A673 (cell line): ENCODE measurements around the gene ZNF335. TPM values are rescaled to one million over a fixed set of nuclear protein-coding genes. Genes with fewer than 3 reads are reported as not detected.

ENCODE experiments used
- BruUV-seq: library from RNA; stranded (reverse); fragments of 400-500 nt; replicated peaks from 2 replicates; lab custom pipeline; 2021; lab: Mats Ljungman, UMichigan
- CTCF ChIA-PET: fragments of 300-600 bp; sonication (Branson Sonifier 250); formaldehyde crosslinking; loops from one replicate; lab custom pipeline; 2022; ENCODE audit warnings: antibody characterized with exemption; lab: Charles Lee
- POLR2A ChIA-PET: fragments of 300-600 bp; sonication (Branson Sonifier 250); formaldehyde crosslinking; loops from one replicate; lab custom pipeline; 2022; ENCODE audit warnings: antibody characterized with exemption; ENCODE audit not compliant: low non-redundant PET; lab: Charles Lee
- DNase-seq: peaks from one replicate; pipeline ENCODE4 v3.0.0-alpha.2; 2015; ENCODE audit warnings: low spot score
- H3K27ac ChIP-seq: fragments of 200-600 bp; sonication (generic); 2 replicates; pipeline ENCODE4 v1.5.1; 2016; ENCODE audit warnings: mixed run types, low read depth, mild to moderate bottlenecking, mixed read lengths, antibody characterized with exemption, low read length; ENCODE audit not compliant: poor library complexity, severe bottlenecking
- H3K27me3 ChIP-seq: fragments of 200-600 bp; sonication (generic); replicated peaks from 2 replicates; pipeline ENCODE4 v1.6.1; 2017; ENCODE audit warnings: mixed run types, low read depth, mild to moderate bottlenecking, mixed read lengths, antibody characterized with exemption, low read length; ENCODE audit not compliant: insufficient read depth, poor library complexity
- H3K36me3 ChIP-seq: fragments of 200-600 bp; sonication (generic); 2 replicates; pipeline ENCODE4 v1.6.1; 2016; ENCODE audit warnings: mixed run types, mild to moderate bottlenecking, mixed read lengths, antibody characterized with exemption, low read length; ENCODE audit not compliant: insufficient read depth, poor library complexity, severe bottlenecking
- H3K4me1 ChIP-seq: fragments of 200-600 bp; sonication (generic); 2 replicates; pipeline ENCODE4 v1.6.1; 2017; ENCODE audit warnings: mixed run types, mild to moderate bottlenecking, mixed read lengths, antibody characterized with exemption, low read length; ENCODE audit not compliant: insufficient read depth, poor library complexity, severe bottlenecking
- H3K4me3 ChIP-seq: fragments of 200-600 bp; sonication (generic); 2 replicates; pipeline ENCODE4 v1.5.1; 2016; ENCODE audit warnings: low read depth, mixed run types, mild to moderate bottlenecking, mixed read lengths, low read length; ENCODE audit not compliant: poor library complexity, severe bottlenecking
- H3K9me3 ChIP-seq: fragments of 200-600 bp; sonication (generic); 2 replicates; pipeline ENCODE4 v1.6.1; 2016; ENCODE audit warnings: mixed run types, low read depth, mild to moderate bottlenecking, mixed read lengths, antibody characterized with exemption, low read length; ENCODE audit not compliant: poor library complexity, severe bottlenecking
- EZH2 ChIP-seq: fragments of 200-600 bp; sonication (generic); IDR thresholded peaks from 2 replicates; pipeline ENCODE4 v1.6.1; 2017; ENCODE audit warnings: borderline replicate concordance, low read depth, mild to moderate bottlenecking, mixed read lengths, antibody characterized with exemption, low read length; ENCODE audit not compliant: poor library complexity, severe bottlenecking
- intact Hi-C: fragments of 100-400 bp; cut with micrococcal nuclease; formaldehyde crosslinking; loops from one replicate; pipeline ENCODE4 v1.10.0; 2022; ENCODE audit not compliant: unreplicated experiment
- total RNA-seq: library from RNA; stranded (reverse); gene quantifications from 2 replicates; pipeline ENCODE4 v1.2.3, GENCODE V29; 2021
- TF ChIP-seq, protein P1 (sequence below): fragments of 300-800, 200-600 bp; sonication (generic); conservative IDR thresholded peaks from 2 replicates; pipeline ENCODE4 v1.5.1; 2017; ENCODE audit warnings: low read depth, mild to moderate bottlenecking, antibody characterized with exemption, low read length, moderate library complexity, mixed read lengths

The ZNF335 gene
- total RNA-seq, 1 experiment from 2014 or later = 31.9 TPM

DNA sequence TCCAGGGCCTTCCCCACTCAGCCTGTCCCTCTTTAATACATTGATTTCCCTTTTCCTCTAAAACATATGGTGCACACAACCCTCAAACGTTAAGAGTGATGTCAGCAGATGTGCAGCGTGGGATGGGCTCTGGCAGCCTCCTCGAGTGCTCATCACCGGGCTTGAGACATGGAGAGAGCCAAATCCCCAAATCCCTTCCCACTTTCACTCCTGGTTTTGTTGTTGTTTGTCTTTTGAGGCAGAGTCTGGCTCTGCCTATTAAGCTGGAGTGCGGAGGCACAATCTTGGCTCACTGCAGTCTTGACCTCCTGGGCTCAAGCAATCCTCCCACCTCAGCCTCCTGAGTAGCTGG lies 54.2 kb downstream of the ZNF335 start:
- ChIA-PET POLR2A (no interaction called here), CTCF (no interaction called here)
- no peak for DNase-seq

DNA sequence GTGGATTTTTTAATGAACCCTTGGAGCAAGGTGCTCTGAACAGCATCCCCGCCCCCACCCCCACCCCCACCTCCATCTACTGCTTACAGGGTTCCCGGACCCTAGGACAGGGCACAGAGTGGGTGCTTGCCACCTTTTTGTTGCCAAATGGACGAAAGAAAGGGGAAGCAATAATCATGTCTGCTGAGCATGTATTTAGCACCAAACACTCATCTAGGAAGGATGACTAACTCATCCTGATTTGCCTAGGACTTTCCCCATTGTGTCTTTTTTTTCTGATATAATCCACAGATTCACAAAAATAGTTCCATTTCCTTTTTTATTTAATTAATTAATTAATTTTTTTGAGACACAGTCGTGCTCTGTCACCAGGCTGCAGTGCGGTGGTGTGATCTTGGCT lies 58.9 kb downstream of the ZNF335 start:
- Histone ChIP-seq H3K4me3 (no peak overlapping the region), H3K27me3 (no peaks in the 10 kb centered on the region), H3K4me1 (peaks cover 17% of the 10 kb centered on the region), H3K27ac (no peak overlapping the region), H3K36me3 (peaks cover 4% of the 10 kb centered on the region), H3K9me3 (no peaks in the 10 kb centered on the region)
- POLR2A ChIA-PET = no interaction called here
- DNase-seq = no peak
- intact Hi-C loops = no loop called here
- TF ChIP-seq, protein P1, sequence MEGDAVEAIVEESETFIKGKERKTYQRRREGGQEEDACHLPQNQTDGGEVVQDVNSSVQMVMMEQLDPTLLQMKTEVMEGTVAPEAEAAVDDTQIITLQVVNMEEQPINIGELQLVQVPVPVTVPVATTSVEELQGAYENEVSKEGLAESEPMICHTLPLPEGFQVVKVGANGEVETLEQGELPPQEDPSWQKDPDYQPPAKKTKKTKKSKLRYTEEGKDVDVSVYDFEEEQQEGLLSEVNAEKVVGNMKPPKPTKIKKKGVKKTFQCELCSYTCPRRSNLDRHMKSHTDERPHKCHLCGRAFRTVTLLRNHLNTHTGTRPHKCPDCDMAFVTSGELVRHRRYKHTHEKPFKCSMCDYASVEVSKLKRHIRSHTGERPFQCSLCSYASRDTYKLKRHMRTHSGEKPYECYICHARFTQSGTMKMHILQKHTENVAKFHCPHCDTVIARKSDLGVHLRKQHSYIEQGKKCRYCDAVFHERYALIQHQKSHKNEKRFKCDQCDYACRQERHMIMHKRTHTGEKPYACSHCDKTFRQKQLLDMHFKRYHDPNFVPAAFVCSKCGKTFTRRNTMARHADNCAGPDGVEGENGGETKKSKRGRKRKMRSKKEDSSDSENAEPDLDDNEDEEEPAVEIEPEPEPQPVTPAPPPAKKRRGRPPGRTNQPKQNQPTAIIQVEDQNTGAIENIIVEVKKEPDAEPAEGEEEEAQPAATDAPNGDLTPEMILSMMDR = no peak
- no peak for TF ChIP-seq EZH2
- CTCF ChIA-PET = no interaction called here
- BruUV-seq = no TSS peak

More for the DNA sequence above, 54.2 kb downstream of the ZNF335 start:
- intact Hi-C loops = no loop called here
- no peak overlapping the region for H3K4me3 ChIP-seq
- H3K4me1 ChIP-seq = no peaks in the 10 kb centered on the region
- no peak for TF ChIP-seq EZH2
- TF ChIP-seq, protein P1 = no peak
- H3K36me3 ChIP-seq = no peaks in the 10 kb centered on the region
- H3K27ac ChIP-seq = no peak overlapping the region
- no TSS peak for BruUV-seq
- no peaks in the 10 kb centered on the region for H3K9me3 ChIP-seq
- no peaks in the 10 kb centered on the region for H3K27me3 ChIP-seq

DNA sequence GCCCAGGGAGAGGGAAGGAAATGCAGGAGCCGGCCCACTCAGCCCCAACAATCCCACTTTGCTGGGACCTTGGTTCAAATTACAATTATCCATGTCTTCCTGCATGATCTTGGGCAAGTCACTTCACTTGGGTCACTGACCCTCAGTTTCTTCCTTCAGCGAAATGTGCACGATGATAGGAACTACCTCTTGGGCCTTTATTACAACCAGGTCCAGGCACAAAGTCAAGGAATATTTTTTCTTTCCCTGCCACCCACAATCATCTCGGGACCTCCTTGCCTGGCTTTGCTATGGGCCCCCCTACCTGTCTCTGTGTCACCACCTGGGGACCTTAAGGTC lies 59.7 kb downstream of the ZNF335 start:
- ChIA-PET POLR2A (no interaction called here), CTCF (interaction anchor here (0.5 kb wide), 1 partner anchor 90 kb away, joined by 3 read pairs; no protein-coding TSS in a partner anchor)
- Histone ChIP-seq H3K36me3 (peaks cover 9% of the 10 kb centered on the region), H3K4me3 (peak overlapping the region; percentile 63), H3K27ac (no peak overlapping the region), H3K9me3 (no peaks in the 10 kb centered on the region), H3K4me1 (peaks cover 17% of the 10 kb centered on the region), H3K27me3 (no peaks in the 10 kb centered on the region)
- no peak for DNase-seq
- no TSS peak for BruUV-seq
- intact Hi-C loops = no loop called here
- TF ChIP-seq, protein P1 = no peak
- TF ChIP-seq EZH2 = no peak
